Glutamatergic neuron (in vitro differentiated cells): ENCODE data around the gene ASGR2. TPM values are rescaled to one million over a fixed set of nuclear protein-coding genes. Genes with fewer than 3 reads are reported as not detected.
"Not testable (repeated sequence)": the region's sequence is repeated elsewhere in the genome, so short reads cannot be mapped to it uniquely, and the experiment has no call there.

Experiments used
- DNase-seq: peaks from one replicate; pipeline ENCODE4 v3.0.0; 2022
- H3K27ac Mint-ChIP-seq: one replicate; pipeline ENCODE4 v1.8.0; 2020; ENCODE audit warnings: mild to moderate bottlenecking, mixed read lengths, inconsistent platforms; ENCODE audit not compliant: unreplicated experiment
- H3K27me3 Mint-ChIP-seq: one replicate; pipeline ENCODE4 v1.8.0; 2020; ENCODE audit warnings: mild to moderate bottlenecking, moderate library complexity, mixed read lengths, inconsistent platforms; ENCODE audit not compliant: unreplicated experiment
- H3K36me3 Mint-ChIP-seq: one replicate; pipeline ENCODE4 v1.8.0; 2020; ENCODE audit warnings: mild to moderate bottlenecking, mixed read lengths, inconsistent platforms; ENCODE audit not compliant: unreplicated experiment
- H3K4me1 Mint-ChIP-seq: one replicate; pipeline ENCODE4 v1.8.0; 2020; ENCODE audit warnings: mild to moderate bottlenecking, low read depth, mixed read lengths, inconsistent platforms; ENCODE audit not compliant: unreplicated experiment
- H3K4me3 Mint-ChIP-seq: one replicate; pipeline ENCODE4 v1.8.0; 2020; ENCODE audit warnings: mild to moderate bottlenecking, mixed read lengths, inconsistent platforms; ENCODE audit not compliant: unreplicated experiment
- H3K9me3 Mint-ChIP-seq: one replicate; pipeline ENCODE4 v1.8.0; 2020; ENCODE audit warnings: mild to moderate bottlenecking, moderate library complexity, mixed read lengths, inconsistent platforms; ENCODE audit not compliant: unreplicated experiment
- CTCF ChIP-seq: fragments of 200-600 bp; sonication (generic); IDR thresholded peaks from one replicate; pipeline ENCODE4 v1.5.0; 2021; ENCODE audit not compliant: partially characterized antibody, unreplicated experiment
- total RNA-seq: library from RNA; stranded (reverse); fragmentation: NEBNext Ultra II Directional; extraction: Animal tissue kit (Norgen Biotek cat#: 25700); gene quantifications from one replicate; pipeline ENCODE4 v1.2.1, GENCODE V29; 2021; ENCODE audit not compliant: unreplicated experiment

Gene ASGR2
- total RNA-seq, 1 donor from 2014 or later, result not detected

GRCh38 chr17:7107795-7108559, 6.6 kb downstream of the ASGR2 start:
- H3K4me3 Mint-ChIP-seq, result peak overlapping the region; percentile 9
- peaks cover 4% of the 10 kb centered on the region for H3K36me3 Mint-ChIP-seq
- peaks cover 12% of the 10 kb centered on the region for H3K4me1 Mint-ChIP-seq
- H3K27ac Mint-ChIP-seq, result no peak overlapping the region
- DNase-seq, result no peak
- TF ChIP-seq CTCF, result no peak
- H3K9me3 Mint-ChIP-seq, result peaks cover 7% of the 10 kb centered on the region
- peaks cover 4% of the 10 kb centered on the region for H3K27me3 Mint-ChIP-seq

- peaks cover 10% of the 10 kb centered on the region for H3K27me3 Mint-ChIP-seq
- H3K4me3 Mint-ChIP-seq, result peak overlapping the region; percentile 9
- peak; percentile 58 for DNase-seq
- peak overlapping the region; percentile 31 for H3K27ac Mint-ChIP-seq
- peaks cover 4% of the 10 kb centered on the region for H3K36me3 Mint-ChIP-seq
- H3K9me3 Mint-ChIP-seq, result peaks cover 8% of the 10 kb centered on the region
- peaks cover 12% of the 10 kb centered on the region for H3K4me1 Mint-ChIP-seq
- no peak for TF ChIP-seq CTCF
Observed at GRCh38 chr17:7107012-7107754, 7.4 kb downstream of the ASGR2 start.

GRCh38 chr17:7102421-7102820, 12.2 kb downstream of the ASGR2 start:
- no peak for TF ChIP-seq CTCF
- peaks cover 9% of the 10 kb centered on the region for H3K36me3 Mint-ChIP-seq

GRCh38 chr17:7101531-7101930, 13.1 kb downstream of the ASGR2 start:
- Mint-ChIP-seq H3K36me3 (peaks cover 9% of the 10 kb centered on the region), H3K4me1 (peaks cover 10% of the 10 kb centered on the region), H3K4me3 (peak overlapping the region; percentile 71), H3K27me3 (peaks cover 12% of the 10 kb centered on the region), H3K27ac (no peak overlapping the region), H3K9me3 (peaks cover 5% of the 10 kb centered on the region)
- DNase-seq, result no peak
- TF ChIP-seq CTCF, result no peak

More at GRCh38 chr17:7102421-7102820, 12.2 kb downstream of the ASGR2 start:
- peaks cover 15% of the 10 kb centered on the region for H3K4me1 Mint-ChIP-seq
- peaks cover 12% of the 10 kb centered on the region for H3K27me3 Mint-ChIP-seq
- peaks cover 5% of the 10 kb centered on the region for H3K9me3 Mint-ChIP-seq
- H3K4me3 Mint-ChIP-seq, result peak overlapping the region; percentile 23
- no peak overlapping the region for H3K27ac Mint-ChIP-seq
- no peak for DNase-seq

- H3K4me1 Mint-ChIP-seq, result not testable (repeated sequence)
Observed at GRCh38 chr17:7100641-7101379, 13.8 kb downstream of the ASGR2 start.

More at GRCh38 chr17:7100641-7101379, 13.8 kb downstream of the ASGR2 start:
- not testable (repeated sequence) for H3K27ac Mint-ChIP-seq, H3K36me3 Mint-ChIP-seq, H3K9me3 Mint-ChIP-seq
- H3K27me3 Mint-ChIP-seq, result peaks cover 12% of the 10 kb centered on the region
- DNase-seq, result peak; percentile 35
- H3K4me3 Mint-ChIP-seq, result peak overlapping the region; percentile 71
